ENCODE data around the gene TMEM245. TPM values are rescaled to one million over a fixed set of nuclear protein-coding genes. Genes with fewer than 3 reads are reported as not detected.

The TMEM245 gene
- total RNA-seq, 1 experiment from 2014 or later = 34.8 TPM

- Histone ChIP-seq H3K4me1 (ENCODE audit: control insufficient read depth in 1 of 2, insufficient read depth in 2 of 2, low read length in 2 of 2) (peaks cover 3 to 33% of the 10 kb centered on the region in 2 experiments; a peak in 2 of 4 replicates), H3K4me2 (ENCODE audit: low read length) (no peak overlapping the region), H2AFZ (ENCODE audit: low read depth, low read length, poor library complexity, severe bottlenecking) (no peak overlapping the region), H3K9me2 (ENCODE audit: insufficient read depth) (no peaks in the 10 kb centered on the region), H3K27ac (ENCODE audit: low read depth, low read length) (no peak overlapping the region), H3K36me3 (ENCODE audit: control insufficient read depth in 1 of 2, insufficient read depth in 2 of 2, low read length in 2 of 2) (peaks cover 11 to 23% of the 10 kb centered on the region in 2 experiments; a peak in 3 of 4 replicates), H3K4me3 (replicated peaks in 1 of 2; ENCODE audit: low read depth in 1 of 2, low read length in 2 of 2) (no peak overlapping the region), H3K79me2 (ENCODE audit: insufficient read depth, low read length) (no peaks in the 10 kb centered on the region), H3K9me3 (ENCODE audit: control insufficient read depth in 1 of 2, insufficient read depth in 1 of 2, low read depth in 1 of 2, low read length in 2 of 2) (no peaks in the 10 kb centered on the region), H3K27me3 (ENCODE audit: insufficient read depth, low read length) (no peaks in the 10 kb centered on the region), H4K20me1 (ENCODE audit: insufficient read depth) (no peaks in the 10 kb centered on the region), H3K9ac (ENCODE audit: low read length) (no peak overlapping the region)
- CTCF ChIA-PET = no interaction called here
- no TSS peak for BruUV-seq (replicated peaks)
- POLR2A ChIA-PET = no interaction called here
- intact Hi-C loops (cut with micrococcal nuclease) = no loop called here
- no peak for ATAC-seq
- no peak for TF ChIP-seq TCF7L2 (IDR thresholded peaks at IDR 0.05; ENCODE audit: borderline replicate concordance, extremely low read depth, insufficient read depth, insufficient read length)
- RAD21 ChIA-PET (ENCODE audit: low non-redundant PET in 1 of 2, low total read pairs in 2 of 2, uncharacterized antibody in 2 of 2, unreplicated experiment in 2 of 2) = no interaction called here
- DNase-seq (ENCODE audit: low read depth, low spot score) = no peak
Observed at GRCh38 chr9:109068764-109069163, 51.0 kb downstream of the TMEM245 start.

GRCh38 chr9:109064963-109065702 is 54.6 kb downstream of the TMEM245 start:
- no TSS peak for BruUV-seq (replicated peaks)
- CTCF ChIA-PET = no interaction called here
- POLR2A ChIA-PET = no interaction called here
- H3K9me3 ChIP-seq (ENCODE audit: control insufficient read depth in 1 of 2, insufficient read depth in 1 of 2, low read depth in 1 of 2, low read length in 2 of 2) = no peaks in the 10 kb centered on the region
- H3K36me3 ChIP-seq (ENCODE audit: control insufficient read depth in 1 of 2, insufficient read depth in 2 of 2, low read length in 2 of 2) = peaks cover 9 to 19% of the 10 kb centered on the region in 2 experiments; a peak in 3 of 4 replicates
- no peaks in the 10 kb centered on the region; the same call in 1 of the 2 replicates for H3K79me2 ChIP-seq (ENCODE audit: insufficient read depth, low read length)
- no peaks in the 10 kb centered on the region for H3K27me3 ChIP-seq (ENCODE audit: insufficient read depth, low read length)
- H4K20me1 ChIP-seq (ENCODE audit: insufficient read depth) = no peaks in the 10 kb centered on the region
- no peak overlapping the region for H3K4me3 ChIP-seq (replicated peaks in 1 of 2; ENCODE audit: low read depth in 1 of 2, low read length in 2 of 2)
- RAD21 ChIA-PET (ENCODE audit: low non-redundant PET in 1 of 2, low total read pairs in 2 of 2, uncharacterized antibody in 2 of 2, unreplicated experiment in 2 of 2) = no interaction called here
- peaks cover 3 to 38% of the 10 kb centered on the region in 2 experiments; a peak in 2 of 4 replicates for H3K4me1 ChIP-seq (ENCODE audit: control insufficient read depth in 1 of 2, insufficient read depth in 2 of 2, low read length in 2 of 2)
- peak; percentile 74 for TF ChIP-seq CEBPB (IDR thresholded peaks at IDR 0.05; ENCODE audit: low read depth)
- no peak for TF ChIP-seq ZNF274 (IDR thresholded peaks at IDR 0.05; ENCODE audit: low read depth, low read length)
- TF ChIP-seq FOSL1 (IDR thresholded peaks at IDR 0.05; ENCODE audit: low read depth) = 0 out of 2 replicates have a peak, but pooled peaks have one; percentile 37
- TF ChIP-seq ZBTB33 (IDR thresholded peaks at IDR 0.05; ENCODE audit: extremely low read depth, insufficient replicate concordance, low read length) = no peak
- TF ChIP-seq ELF1 (IDR thresholded peaks at IDR 0.05; ENCODE audit: borderline replicate concordance, low read depth) = no peak
- TF ChIP-seq EGR1 (IDR thresholded peaks at IDR 0.05; ENCODE audit: low read depth) = no peak
- no peak for TF ChIP-seq POLR2A (IDR thresholded peaks at IDR 0.05; ENCODE audit: borderline replicate concordance, extremely low read depth, insufficient read depth, insufficient read length)
- TF ChIP-seq POLR2AphosphoS5 (IDR thresholded peaks at IDR 0.05; ENCODE audit: low read depth, low read length) = no peak
- no peak for TF ChIP-seq EZH2 (IDR thresholded peaks at IDR 0.05)
- no peak; the same call in 1 of the 2 replicates for TF ChIP-seq JUND (IDR thresholded peaks at IDR 0.05)
- TF ChIP-seq SP1 (IDR thresholded peaks at IDR 0.05; ENCODE audit: low read depth) = peak; percentile 35
- TF ChIP-seq MAX (IDR thresholded peaks at IDR 0.05) = no peak
- H3K4me2 ChIP-seq (ENCODE audit: low read length) = peak overlapping the region; percentile 25
- H2AFZ ChIP-seq (ENCODE audit: low read depth, low read length, poor library complexity, severe bottlenecking) = no peak overlapping the region
- no peak overlapping the region for H3K9ac ChIP-seq (ENCODE audit: low read length)
- ATAC-seq (peak; percentile 50), DNase-seq (ENCODE audit: low read depth, low spot score) (peak; percentile 6)
- intact Hi-C loops (cut with micrococcal nuclease) = no loop called here
- peak overlapping the region; percentile 28; the same call in 1 of the 2 replicates for H3K27ac ChIP-seq (ENCODE audit: low read depth, low read length)
- no peaks in the 10 kb centered on the region for H3K9me2 ChIP-seq (ENCODE audit: insufficient read depth)
